ENCODE measurements around the gene IDI1.
"Not testable (repeated sequence)": the region's sequence is repeated elsewhere in the genome, so short reads cannot be mapped to it uniquely, and the experiment has no call there.

IDI1 gene

DNA sequence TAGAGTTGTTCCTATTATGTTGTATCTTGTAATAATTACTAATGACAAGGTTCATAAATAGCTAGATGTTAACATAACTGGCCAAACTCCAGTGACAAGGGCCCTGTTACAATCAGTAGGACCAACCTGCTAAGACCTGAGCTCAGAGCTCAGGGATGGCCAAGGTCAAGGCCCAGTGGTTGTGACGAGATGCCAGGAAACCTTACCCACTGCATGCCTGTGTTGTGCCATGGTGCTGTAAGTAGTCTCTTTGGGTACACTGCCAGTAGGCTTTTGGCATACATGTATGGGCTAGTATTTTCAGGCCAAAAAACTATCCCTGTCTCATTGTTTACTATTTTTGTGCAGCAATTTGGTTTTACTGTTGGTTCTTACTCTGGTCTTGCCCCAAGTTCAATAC, 15.3 kb downstream of the IDI1 start:
- no peak for DNase-seq

DNA sequence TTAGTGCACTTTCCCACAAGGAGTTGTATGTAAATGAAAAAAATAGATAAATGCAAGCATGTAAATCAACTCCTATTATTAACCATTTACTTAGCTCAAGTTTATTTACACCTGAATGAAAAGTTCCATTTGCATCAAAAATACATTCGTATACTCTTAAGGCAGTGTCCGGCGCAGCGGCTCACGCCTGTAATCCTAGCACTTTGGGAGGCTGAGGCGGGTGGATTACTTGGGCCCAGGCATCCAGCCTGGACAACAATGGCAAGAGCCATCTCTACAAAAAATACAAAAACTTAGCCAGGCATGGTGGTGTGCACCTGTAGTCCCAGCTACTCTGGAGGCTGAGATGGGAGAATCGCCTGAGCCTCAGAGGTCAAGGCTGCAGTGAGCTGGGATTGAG, 19.1 kb downstream of the IDI1 start:
- DNase-seq, result no peak

DNA sequence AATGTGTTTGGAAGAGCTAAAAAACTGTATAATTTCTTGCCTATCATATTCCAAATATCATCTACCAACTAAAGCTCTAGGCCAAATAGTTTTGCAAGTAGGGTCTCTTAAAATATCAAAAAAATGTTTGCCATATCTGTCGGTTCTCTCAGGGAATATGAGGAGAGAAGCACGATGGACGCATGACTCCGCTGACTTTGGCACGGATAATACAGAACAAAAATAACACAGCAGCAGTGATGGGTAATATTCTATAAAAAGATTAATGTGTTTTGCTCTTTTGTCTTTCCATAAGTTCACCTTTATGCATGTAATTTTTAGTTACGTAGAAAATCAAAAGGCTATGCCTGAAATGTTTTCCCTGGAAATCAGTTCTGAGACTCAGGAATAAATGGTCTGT, 22.3 kb downstream of the IDI1 start:
- no peak for DNase-seq

- no peak for DNase-seq
These were observed 23.2 kb downstream of the IDI1 start, which contains the start of gene IDI2 for GRCh38 chr10:1025683-1026082. IDI2 (minus strand) TSS chr10:1025859; CDS start chr10:1024723, 1,136 bp downstream.

GRCh38 chr10:1024103-1024502, 24.8 kb downstream of the IDI1 start:
- no peak for DNase-seq

GRCh38 chr10:1022413-1022812, 26.5 kb downstream of the IDI1 start:
- no peak for DNase-seq

DNA sequence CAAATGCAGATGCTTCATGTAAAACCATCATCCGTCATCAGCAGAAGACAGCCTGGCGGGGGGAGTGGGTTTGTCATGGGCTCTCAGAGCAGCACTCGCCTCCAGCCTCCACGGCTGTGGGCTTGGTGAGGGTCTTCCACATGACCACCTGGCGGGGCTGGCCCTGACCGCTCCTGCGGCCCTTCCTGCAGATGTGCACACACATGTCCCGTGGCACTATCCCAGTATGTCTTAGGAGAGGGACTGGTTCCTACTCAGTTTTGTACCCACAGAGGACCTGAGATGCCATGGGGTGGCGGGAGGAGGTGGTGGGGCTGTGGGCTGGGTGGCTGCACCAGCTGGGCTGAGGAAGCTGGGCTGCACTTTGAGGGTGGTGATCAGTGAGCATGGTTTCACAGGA, 28.0 kb downstream of the IDI1 start:
- no peak for DNase-seq

DNA sequence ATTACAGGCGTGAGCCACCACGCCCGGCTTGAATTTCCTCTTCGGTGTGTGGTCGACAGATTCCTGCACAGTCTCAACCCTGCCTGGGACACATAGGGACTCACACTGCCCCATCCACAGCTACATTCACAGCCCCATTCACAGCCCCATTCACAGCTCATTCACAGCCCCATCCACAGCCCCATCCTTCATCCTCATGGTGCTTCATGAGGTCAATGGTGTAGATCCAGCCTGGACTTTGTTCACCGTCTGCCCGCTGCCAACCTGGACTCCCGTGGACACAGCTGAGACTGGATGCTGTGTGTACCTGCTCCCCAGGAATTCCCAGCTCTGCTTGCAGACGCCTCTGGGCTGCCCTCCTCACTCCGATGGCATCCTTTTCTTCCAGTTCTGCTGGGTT, 28.5 kb downstream of the IDI1 start:
- no peak for DNase-seq

DNA sequence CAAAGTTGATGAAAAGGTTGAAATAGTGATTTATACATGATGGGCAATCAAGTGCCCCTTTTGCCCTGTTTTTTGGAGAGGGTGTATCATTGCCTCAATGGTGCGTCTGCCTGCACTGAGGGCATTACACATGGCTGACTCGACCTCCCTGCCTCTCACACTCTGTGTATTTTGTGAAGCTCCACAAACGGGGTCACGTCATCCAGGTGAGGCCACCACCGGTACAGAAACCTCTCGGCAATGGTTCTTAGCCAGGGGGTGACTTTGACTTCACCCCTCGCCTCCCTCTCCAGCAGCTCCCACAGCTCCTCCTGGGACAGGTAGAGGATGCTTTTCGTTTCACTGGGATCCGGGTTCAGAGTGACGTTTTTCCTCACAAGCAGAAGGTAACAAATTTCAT, 29.6 kb downstream of the IDI1 start:
- DNase-seq, result no peak

- DNase-seq, result no peak
These were observed 33.2 kb downstream of the IDI1 start for GRCh38 chr10:1015688-1016087.

DNA sequence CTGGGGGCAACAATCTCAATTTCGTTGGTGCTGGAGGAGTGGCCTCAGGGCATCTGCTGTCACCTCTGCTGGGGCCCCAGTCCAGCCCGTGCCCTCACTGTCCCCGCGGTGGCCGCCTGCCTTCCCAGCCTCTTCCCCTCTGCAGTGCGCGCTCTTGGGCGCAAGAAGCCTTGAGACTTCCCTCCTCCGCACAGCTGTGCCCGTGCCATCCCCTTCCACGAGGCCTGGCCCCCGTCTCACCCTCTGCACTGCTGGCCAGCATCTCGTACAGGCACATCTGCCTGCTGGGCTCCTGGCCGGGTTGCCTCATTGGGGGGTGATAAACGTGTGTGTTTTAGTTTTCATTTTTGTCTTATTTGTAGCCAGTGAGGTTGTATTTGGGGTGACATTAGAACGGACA, 37.2 kb downstream of the IDI1 start:
- no peak for DNase-seq

GRCh38 chr10:1010703-1011102, 38.2 kb downstream of the IDI1 start:
- no peak for DNase-seq

- DNase-seq, result not testable (repeated sequence)
These were observed 39.0 kb downstream of the IDI1 start for GRCh38 chr10:1009947-1010346.

- DNase-seq, result no peak
These were observed 39.8 kb downstream of the IDI1 start for GRCh38 chr10:1009071-1009494.

DNA sequence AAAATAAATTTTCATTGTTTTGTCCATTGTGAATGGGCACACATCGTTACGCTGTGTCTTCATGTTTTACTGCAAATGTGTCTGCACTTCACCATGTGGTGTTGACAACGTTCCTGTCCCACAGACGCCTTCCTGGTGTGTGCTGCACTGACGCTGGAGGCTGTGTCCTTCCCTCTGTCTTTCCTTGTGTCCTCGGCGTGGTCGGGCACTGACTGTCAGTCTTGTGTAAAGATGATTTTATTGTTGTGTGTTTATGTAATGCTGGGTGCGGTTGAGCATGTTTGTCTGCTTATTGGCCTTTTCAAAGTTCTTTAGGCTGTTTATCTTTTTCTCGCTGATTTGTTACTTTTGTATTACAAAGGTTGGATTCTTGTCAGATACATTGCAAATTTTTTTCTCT, 41.3 kb downstream of the IDI1 start:
- no peak for DNase-seq

- DNase-seq, result no peak
These were observed 42.3 kb downstream of the IDI1 start for GRCh38 chr10:1006573-1006972.

- no peak for DNase-seq
These were observed 44.8 kb downstream of the IDI1 start for GRCh38 chr10:1003884-1004670.

DNA sequence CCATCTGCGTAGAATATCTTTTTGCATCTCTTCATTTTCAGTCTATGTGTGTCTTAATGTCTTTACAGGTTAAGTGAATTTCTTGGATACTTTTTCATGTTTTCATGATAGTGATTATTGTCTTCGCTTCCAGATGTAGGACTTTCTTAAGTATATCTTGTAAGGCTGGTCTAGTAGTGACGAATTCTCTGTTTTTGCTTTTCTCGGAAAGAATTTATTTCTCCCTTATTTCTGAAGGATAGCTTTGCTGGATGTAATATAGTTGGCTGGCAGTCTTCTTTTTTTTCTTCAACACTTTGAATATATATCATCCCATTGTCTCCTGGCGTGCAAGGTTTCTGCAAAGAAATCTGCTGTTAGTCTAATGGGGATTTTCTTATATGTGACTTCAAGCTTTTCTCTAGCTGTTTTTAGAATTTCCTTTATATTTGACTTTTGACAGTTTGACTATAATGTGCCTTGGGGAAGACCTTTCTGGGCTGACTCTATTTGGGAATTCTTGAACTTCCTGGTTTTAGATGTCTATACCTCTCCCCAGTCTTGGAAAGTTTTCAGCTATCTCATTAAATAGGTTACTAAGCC, 46.4 kb downstream of the IDI1 start:
- DNase-seq, result no peak

- no peak for DNase-seq
These were observed 51.5 kb downstream of the IDI1 start for GRCh38 chr10:997266-998022.

DNA sequence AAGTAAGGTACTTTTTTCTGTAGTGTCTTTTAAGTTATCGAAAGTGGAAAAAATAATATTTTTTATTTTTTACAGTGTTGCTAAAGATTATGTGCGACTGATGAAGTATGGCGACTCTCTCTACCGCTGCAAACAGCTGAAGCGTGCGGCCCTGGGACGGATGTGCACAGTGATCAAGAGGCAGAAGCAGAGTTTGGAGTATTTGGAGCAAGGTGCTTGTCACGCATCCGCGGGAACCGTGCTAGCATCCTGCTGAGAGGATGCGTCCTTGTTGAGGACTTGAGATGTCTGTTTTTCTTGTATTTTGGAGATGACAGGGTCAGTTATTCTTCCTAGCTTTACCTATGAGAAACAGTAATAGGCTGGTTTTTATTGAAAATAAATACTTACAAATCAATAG, 52.9 kb downstream of the IDI1 start:
- no peak for DNase-seq

GRCh38 chr10:995559-995926, 53.4 kb downstream of the IDI1 start:
- no peak for DNase-seq

- DNase-seq, result no peak
These were observed 53.9 kb downstream of the IDI1 start for GRCh38 chr10:994836-995558.

DNA sequence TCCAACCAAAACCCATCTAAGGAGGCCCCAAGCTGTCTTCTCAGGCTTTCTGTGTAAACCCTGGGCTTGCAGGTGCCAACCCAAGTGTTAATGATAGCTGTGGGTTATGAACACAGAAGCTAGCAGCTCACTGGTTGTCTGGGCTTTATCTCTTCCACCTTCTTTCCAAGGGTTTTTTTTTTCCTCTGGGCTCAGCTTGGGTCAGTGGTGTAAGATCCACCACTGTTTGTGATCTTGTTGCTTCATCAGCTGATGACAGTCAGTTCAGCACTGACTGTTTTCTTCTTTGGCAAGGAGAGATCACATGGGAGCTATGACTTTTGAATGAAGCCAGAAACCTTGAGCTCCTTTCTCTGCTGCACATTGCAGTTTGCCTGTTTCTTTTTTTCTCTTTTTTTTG, 56.0 kb downstream of the IDI1 start:
- no peak for DNase-seq

All from activated CD4-positive, alpha-beta T cell treated with anti-CD3 and anti-CD28 coated beads, Interleukin-10, Interleukin-2, amounts not matched to agents 100 ng/mL and 50 ng/mL, durations not matched to agents 16 hours and 8 hours (primary cell).